ENCODE measurements around the gene ZNF784. TPM values are rescaled to one million over a fixed set of nuclear protein-coding genes. Genes with fewer than 3 reads are reported as not detected.
A peak's percentile ranks its signal among the peaks of the same experiment; 100 is the strongest.

The ZNF784 gene
- total RNA-seq, 1 donor = 4.8 TPM

DNA sequence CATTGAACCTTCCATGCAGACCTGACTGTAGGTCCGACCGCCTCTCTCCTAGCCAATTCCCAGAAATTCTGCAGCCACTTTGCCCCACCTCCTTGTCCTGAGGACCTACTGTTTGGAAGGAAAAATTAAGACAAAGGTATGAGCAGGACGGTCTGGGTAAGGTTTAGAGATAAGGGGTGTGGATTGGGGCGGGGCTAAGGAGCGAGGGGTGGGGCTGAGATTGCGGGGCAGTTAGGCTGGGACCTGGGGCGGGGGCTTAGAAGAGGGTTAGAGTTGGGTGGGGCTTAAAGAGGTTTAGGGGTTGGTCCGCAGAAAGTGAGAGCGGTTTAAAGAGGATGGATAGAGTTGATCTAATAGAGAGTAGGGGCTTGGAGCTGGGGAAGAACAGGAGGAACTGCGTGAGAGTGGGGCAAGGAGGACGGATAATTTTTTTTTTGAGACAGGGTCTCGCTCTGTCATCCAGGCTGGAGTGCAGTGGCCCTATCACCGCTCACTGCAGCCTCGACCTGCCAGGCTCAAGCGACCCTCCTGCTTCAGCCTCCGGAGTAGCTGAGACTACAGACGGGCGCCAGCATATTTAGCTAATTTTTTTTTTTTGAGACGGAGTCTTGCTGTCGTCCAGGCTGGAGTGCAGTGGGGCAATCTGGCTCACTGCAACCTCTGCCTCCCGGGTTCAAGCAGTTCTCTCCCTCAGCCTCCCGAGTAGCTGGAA lies 20.6 kb downstream of the ZNF784 start:
- DNase-seq (ENCODE audit: low read depth) = no peak
- H3K4me3 ChIP-seq (ENCODE audit: low read depth, low read length) = no peak overlapping the region
- TF ChIP-seq, protein P1, sequence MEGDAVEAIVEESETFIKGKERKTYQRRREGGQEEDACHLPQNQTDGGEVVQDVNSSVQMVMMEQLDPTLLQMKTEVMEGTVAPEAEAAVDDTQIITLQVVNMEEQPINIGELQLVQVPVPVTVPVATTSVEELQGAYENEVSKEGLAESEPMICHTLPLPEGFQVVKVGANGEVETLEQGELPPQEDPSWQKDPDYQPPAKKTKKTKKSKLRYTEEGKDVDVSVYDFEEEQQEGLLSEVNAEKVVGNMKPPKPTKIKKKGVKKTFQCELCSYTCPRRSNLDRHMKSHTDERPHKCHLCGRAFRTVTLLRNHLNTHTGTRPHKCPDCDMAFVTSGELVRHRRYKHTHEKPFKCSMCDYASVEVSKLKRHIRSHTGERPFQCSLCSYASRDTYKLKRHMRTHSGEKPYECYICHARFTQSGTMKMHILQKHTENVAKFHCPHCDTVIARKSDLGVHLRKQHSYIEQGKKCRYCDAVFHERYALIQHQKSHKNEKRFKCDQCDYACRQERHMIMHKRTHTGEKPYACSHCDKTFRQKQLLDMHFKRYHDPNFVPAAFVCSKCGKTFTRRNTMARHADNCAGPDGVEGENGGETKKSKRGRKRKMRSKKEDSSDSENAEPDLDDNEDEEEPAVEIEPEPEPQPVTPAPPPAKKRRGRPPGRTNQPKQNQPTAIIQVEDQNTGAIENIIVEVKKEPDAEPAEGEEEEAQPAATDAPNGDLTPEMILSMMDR (IDR thresholded peaks at IDR 0.05; ENCODE audit: insufficient read depth, low read length) = no peak

DNA sequence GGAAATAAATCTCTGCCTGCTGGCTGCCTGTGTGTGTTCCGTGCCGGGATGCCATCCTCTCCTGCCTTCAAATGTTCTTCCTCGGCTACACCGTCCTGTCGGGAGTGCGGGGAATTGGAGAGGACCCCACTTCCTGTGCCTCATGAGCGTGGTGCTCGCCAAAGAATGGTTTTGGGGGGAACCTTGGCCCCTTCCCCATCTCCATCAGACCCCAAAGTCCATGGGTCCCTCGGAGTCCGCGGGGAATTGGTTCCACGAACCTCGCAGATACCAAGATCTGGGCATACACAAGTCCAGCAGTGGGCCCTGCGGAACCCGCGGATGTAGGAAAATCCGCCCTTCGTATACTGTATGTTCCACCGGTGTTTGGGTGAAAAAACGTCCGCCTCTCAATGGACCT lies 21.3 kb downstream of the ZNF784 start:
- no peak for DNase-seq (ENCODE audit: low read depth)
- TF ChIP-seq, protein P1 (IDR thresholded peaks at IDR 0.05; ENCODE audit: insufficient read depth, low read length) = no peak
- H3K4me3 ChIP-seq (ENCODE audit: low read depth, low read length) = no peak overlapping the region

DNA sequence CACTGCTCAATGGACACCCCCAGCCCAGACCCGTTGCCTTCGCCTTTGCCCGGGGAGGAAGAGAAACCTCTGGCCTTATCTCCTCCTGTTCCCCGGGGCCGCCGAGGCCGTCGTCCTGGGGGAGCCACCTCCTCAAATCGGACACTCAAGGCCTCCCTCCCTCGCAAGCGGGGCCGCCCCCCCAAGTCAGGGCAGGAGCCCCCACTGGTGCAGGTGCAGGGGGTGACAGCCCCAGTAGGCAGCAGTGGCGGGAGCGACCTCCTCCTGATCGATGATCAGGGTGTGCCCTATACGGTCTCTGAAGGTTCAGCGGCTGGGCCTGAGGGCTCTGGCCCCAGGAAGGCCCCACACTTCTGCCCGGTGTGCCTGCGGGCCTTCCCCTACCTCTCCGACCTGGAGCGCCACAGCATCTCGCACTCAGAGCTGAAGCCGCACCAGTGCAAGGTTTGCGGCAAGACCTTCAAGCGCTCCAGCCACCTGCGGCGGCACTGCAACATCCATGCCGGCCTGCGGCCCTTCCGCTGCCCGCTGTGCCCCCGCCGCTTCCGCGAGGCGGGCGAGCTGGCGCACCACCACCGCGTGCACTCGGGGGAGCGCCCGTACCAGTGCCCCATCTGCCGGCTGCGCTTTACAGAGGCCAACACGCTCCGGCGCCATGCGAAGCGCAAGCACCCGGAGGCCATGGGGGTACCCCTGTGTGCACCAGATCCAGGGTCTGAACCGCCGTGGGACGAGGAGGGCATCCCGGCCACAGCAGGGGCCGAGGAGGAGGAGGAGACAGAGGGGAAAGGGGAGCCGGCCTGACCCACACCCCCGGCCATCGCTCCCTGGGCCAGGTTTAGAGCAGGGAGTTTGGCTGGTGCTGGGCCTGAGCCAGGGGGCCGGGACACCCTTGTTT lies 22.0 kb downstream of the ZNF784 start:
- no peak for DNase-seq (ENCODE audit: low read depth)
- TF ChIP-seq, protein P1 (IDR thresholded peaks at IDR 0.05; ENCODE audit: insufficient read depth, low read length) = no peak
- H3K4me3 ChIP-seq (ENCODE audit: low read depth, low read length) = no peak overlapping the region

DNA sequence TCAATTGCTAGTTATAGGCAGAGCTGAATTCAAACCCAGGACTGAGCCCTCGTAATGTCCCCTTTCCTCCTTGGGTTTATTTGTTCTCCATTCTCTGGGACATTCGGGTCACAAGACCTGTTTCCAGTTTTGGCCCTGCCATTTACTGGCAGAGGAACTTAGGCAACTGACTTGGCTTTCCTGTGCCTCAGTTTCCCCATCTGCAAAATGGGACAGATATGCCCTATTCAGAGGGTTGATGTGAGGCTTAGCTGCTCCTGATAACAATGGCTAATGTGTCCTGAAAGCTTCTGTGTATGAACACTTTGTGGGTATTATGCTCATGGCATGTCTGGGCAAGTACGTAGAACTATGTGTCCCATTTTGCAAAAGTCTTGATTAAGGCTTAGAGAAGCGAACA lies 23.3 kb downstream of the ZNF784 start:
- TF ChIP-seq, protein P1 (IDR thresholded peaks at IDR 0.05; ENCODE audit: insufficient read depth, low read length) = no peak
- H3K4me3 ChIP-seq (ENCODE audit: low read depth, low read length) = peak overlapping the region; percentile 90
- no peak for DNase-seq (ENCODE audit: low read depth)

DNA sequence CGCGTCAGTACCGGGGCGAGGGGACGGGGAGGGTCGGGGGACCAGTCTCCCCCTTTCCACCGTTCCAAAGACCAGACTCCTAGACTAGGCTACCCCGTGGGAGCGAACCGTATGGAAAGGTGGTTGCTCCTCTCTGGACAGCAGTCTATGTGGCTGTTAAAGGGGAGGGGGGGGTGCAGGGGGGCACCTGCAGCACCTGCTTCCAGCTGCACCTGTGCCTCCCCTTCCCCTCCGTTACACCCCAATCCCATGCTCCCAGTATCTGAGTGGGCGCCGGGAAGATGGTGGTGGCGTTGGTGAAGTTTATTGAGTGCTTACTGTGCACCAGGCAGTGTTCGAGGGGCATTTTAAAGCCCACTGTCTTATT lies 23.7 kb downstream of the ZNF784 start:
- DNase-seq (ENCODE audit: low read depth) = no peak
- TF ChIP-seq, protein P1 (IDR thresholded peaks at IDR 0.05; ENCODE audit: insufficient read depth, low read length) = no peak
- peak overlapping the region; percentile 90 for H3K4me3 ChIP-seq (ENCODE audit: low read depth, low read length)

DNA sequence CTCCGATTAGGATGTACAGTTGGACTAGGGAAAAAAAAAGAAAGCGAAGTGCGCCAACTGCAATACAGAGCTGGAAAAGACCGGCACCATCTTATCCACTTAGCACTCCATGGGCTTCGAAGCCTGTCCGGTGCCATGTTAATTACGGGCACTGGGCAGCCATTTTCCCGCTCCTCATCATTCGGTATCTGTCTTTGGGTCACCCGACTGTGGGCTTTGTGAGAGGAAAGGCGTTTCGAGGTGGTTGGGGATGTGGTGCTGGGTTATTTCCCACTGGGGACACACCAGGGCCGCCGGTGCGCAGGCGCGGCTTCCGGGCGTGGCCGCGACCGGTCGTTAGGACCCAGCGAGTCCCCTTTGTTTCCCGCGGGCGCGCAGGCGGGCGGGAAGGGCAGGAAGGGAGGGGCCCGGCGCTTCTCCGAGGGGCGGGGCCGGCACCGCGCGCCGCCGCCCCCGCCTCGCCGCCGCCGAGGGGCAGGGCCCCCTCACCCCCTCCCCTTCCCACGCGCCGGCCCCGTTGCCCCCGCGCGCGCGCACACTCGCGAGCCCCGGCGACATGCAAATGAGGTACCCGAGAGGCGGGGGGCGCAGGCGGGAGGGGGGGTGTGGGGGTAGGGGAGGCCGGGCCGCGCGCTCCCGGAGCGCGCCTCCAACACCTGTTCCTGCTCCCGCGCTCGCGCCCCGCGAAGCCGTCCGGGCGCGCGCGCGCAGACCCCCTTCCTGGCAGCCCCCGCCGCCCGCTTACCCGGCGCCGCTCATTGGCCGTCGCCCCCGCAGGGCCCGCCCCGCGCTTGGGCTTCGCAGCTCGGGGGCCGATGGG lies 24.3 kb downstream of the ZNF784 start, which contains the start of gene ZNF524:
Gene ZNF524, plus strand, starts transcription at position 447 of the 820 bp plus-strand sequence. CDS start 1,825 bp downstream, outside the sequence.
- H3K4me3 ChIP-seq (ENCODE audit: low read depth, low read length) = peak within 1 kb of the TSS; percentile 90
- DNase-seq (ENCODE audit: low read depth) = peak; percentile 90
- TF ChIP-seq, protein P1 (IDR thresholded peaks at IDR 0.05; ENCODE audit: insufficient read depth, low read length) = no peak
